HepG2 (cell line): ENCODE measurements around the gene SSNA1. TPM values are rescaled to one million over a fixed set of nuclear protein-coding genes. Genes with fewer than 3 reads are reported as not detected.

Experiments used
- DZIP1 ChIP-seq: sonication (generic); formaldehyde crosslinking; IDR thresholded peaks from 2 replicates; pipeline ENCODE4 v1.5.0; 2020; ENCODE audit warnings: mild to moderate bottlenecking, missing genetic modification reagents
- ERF ChIP-seq: IDR thresholded peaks from 2 replicates; pipeline ENCODE4 v1.6.1; 2018; ENCODE audit warnings: missing biosample characterization, missing genetic modification reagents
- HHEX ChIP-seq: IDR thresholded peaks from 2 replicates; pipeline ENCODE4 v1.6.1; 2016; ENCODE audit warnings: control low read depth
- NAIF1 ChIP-seq: sonication (generic); formaldehyde crosslinking; IDR thresholded peaks from 2 replicates; pipeline ENCODE4 v1.5.0; 2020; ENCODE audit warnings: mild to moderate bottlenecking, missing genetic modification reagents, borderline replicate concordance
- NFYB ChIP-seq: sonication (generic); formaldehyde crosslinking; IDR thresholded peaks from 2 replicates; pipeline ENCODE4 v1.4.0; 2020; ENCODE audit warnings: missing genetic modification reagents
- POLR2AphosphoS2 ChIP-seq: IDR thresholded peaks from 2 replicates; pipeline ENCODE4 v1.6.1; 2011; ENCODE audit warnings: low read depth, low read length, improper control_type of control experiment
- SMAD3 ChIP-seq: sonication (generic); formaldehyde crosslinking; IDR thresholded peaks from 2 replicates; pipeline ENCODE4 v1.4.0; 2020; ENCODE audit warnings: missing genetic modification reagents
- SP4 ChIP-seq: sonication (generic); formaldehyde crosslinking; IDR thresholded peaks from 2 replicates; pipeline ENCODE4 v1.8.1; 2023; ENCODE audit warnings: mild to moderate bottlenecking, missing genetic modification reagents
- TARDBP ChIP-seq: sonication (generic); formaldehyde crosslinking; IDR thresholded peaks from 2 replicates; pipeline ENCODE4 v1.8.0; 2022; ENCODE audit warnings: mild to moderate bottlenecking, missing genetic modification reagents
- THYN1 ChIP-seq: sonication (generic); formaldehyde crosslinking; IDR thresholded peaks from 2 replicates; pipeline ENCODE4 v1.8.1; 2023; ENCODE audit warnings: low read depth, mild to moderate bottlenecking, moderate library complexity, missing genetic modification reagents, borderline replicate concordance
- TRAFD1 ChIP-seq: sonication (generic); formaldehyde crosslinking; IDR thresholded peaks from 2 replicates; pipeline ENCODE4 v1.5.1; 2020; ENCODE audit warnings: missing genetic modification reagents, mild to moderate bottlenecking, borderline replicate concordance
- UBTF ChIP-seq: sonication (generic); formaldehyde crosslinking; IDR thresholded peaks from 2 replicates; pipeline ENCODE4 v1.4.0; 2020; ENCODE audit warnings: mild to moderate bottlenecking, missing genetic modification reagents
- ZBTB38 ChIP-seq: sonication (generic); formaldehyde crosslinking; IDR thresholded peaks from 2 replicates; pipeline ENCODE4 v1.5.1; 2020; ENCODE audit warnings: mild to moderate bottlenecking, missing genetic modification reagents
- ZFP1 ChIP-seq: IDR thresholded peaks from 2 replicates; pipeline ENCODE4 v1.6.1; 2016
- ZMYM3 ChIP-seq: sonication (generic); formaldehyde crosslinking; IDR thresholded peaks from 2 replicates; pipeline ENCODE4 v1.5.1; 2020; ENCODE audit warnings: mild to moderate bottlenecking, missing genetic modification reagents
- ZNF136 ChIP-seq: sonication (generic); formaldehyde crosslinking; IDR thresholded peaks from 2 replicates; pipeline ENCODE4 v1.8.1; 2022; ENCODE audit warnings: low read depth, mild to moderate bottlenecking, moderate library complexity, missing genetic modification reagents
- ZNF256 ChIP-seq: sonication (generic); formaldehyde crosslinking; conservative IDR thresholded peaks from 2 replicates; pipeline ENCODE4 v1.4.0; 2020; ENCODE audit warnings: missing genetic modification reagents
- ZNF749 ChIP-seq: sonication (generic); formaldehyde crosslinking; IDR thresholded peaks from 2 replicates; pipeline ENCODE4 v1.8.0; 2022; ENCODE audit warnings: mild to moderate bottlenecking, missing genetic modification reagents, moderate library complexity, borderline replicate concordance
- ZNF773 ChIP-seq: sonication (generic); formaldehyde crosslinking; IDR thresholded peaks from 2 replicates; pipeline ENCODE4 v1.4.0; 2020; ENCODE audit warnings: missing genetic modification reagents, borderline replicate concordance
- ZSCAN25 ChIP-seq: sonication (generic); formaldehyde crosslinking; IDR thresholded peaks from 2 replicates; pipeline ENCODE4 v1.8.0; 2022; ENCODE audit warnings: mild to moderate bottlenecking, missing genetic modification reagents
- polyA plus RNA-seq, 8 experiments: library from polyadenylated mRNA; depleted of rRNA in 3 of 8; stranded (reverse) in 7 of 8; unstranded in 1 of 8; fragments of >200 nt; fragmentation: Illumina TruSeq in 4 of 8; extraction: Trizol in 4 of 8; gene quantifications; 2 replicates each; pipeline versions ENCODE4 v1.2.1 to v1.2.3, GENCODE V29; 2011 to 2016; ENCODE audit warnings: low read depth in 4 of 8, missing spikeins in 1 of 8, mixed read lengths in 1 of 8; ENCODE audit not compliant: insufficient read depth in 1 of 8
- total RNA-seq, 5 experiments: library from RNA; depleted of rRNA; stranded (reverse); fragments of >200 nt; fragmentation: Illumina TruSeq; extraction: Trizol; gene quantifications; 2 replicates each; pipeline ENCODE4 v1.2.3, GENCODE V29; 2016; ENCODE audit warnings: low read depth in 1 of 5

Gene SSNA1
- total and polyA plus RNA-seq, 2 of the 13 experiments (the other 11 are each of a cell fraction or from before 2014, with no cell fraction given), result 35.9 to 49.4 TPM

- TF ChIP-seq TRAFD1 (CRISPR knock-in tag), result no peak
- no peak for TF ChIP-seq SMAD3 (CRISPR knock-in tag)
- no peak for TF ChIP-seq ZNF773
- TF ChIP-seq TARDBP (CRISPR knock-in tag), result no peak
- no peak for TF ChIP-seq ZMYM3
- TF ChIP-seq ZSCAN25 (CRISPR knock-in tag), result no peak
- no peak for TF ChIP-seq THYN1
- peak; percentile 56 for TF ChIP-seq UBTF (CRISPR knock-in tag)
- TF ChIP-seq ZFP1 (CRISPR knock-in tag), result no peak
- TF ChIP-seq ZNF136 (CRISPR knock-in tag), result no peak
- no peak for TF ChIP-seq ZNF256 (CRISPR knock-in tag)
- TF ChIP-seq DZIP1 (CRISPR knock-in tag), result no peak
- TF ChIP-seq NFYB (CRISPR knock-in tag), result no peak
- no peak for TF ChIP-seq ERF (CRISPR knock-in tag)
- no peak for TF ChIP-seq HHEX (CRISPR knock-in tag)
- TF ChIP-seq ZBTB38 (CRISPR knock-in tag), result no peak
- 0 out of 2 replicates have a peak, but pooled peaks have one; percentile 26 for TF ChIP-seq SP4 (CRISPR knock-in tag)
- TF ChIP-seq ZNF749 (CRISPR knock-in tag), result no peak
- no peak for TF ChIP-seq POLR2AphosphoS2
- TF ChIP-seq NAIF1 (CRISPR knock-in tag), result no peak
These were observed 11.1 kb downstream of the SSNA1 start (continued) for GRCh38 chr9:137199411-137200121.
